Immature natural killer cell (primary cell): ENCODE data around the gene LARP4. TPM values are rescaled to one million over a fixed set of nuclear protein-coding genes. Genes with fewer than 3 reads are reported as not detected.
"Not testable (repeated sequence)": the region's sequence is repeated elsewhere in the genome, so short reads cannot be mapped to it uniquely, and the experiment has no call there.

Experiments
- DNase-seq, 3 donors: peaks; one replicate each; pipeline ENCODE4 v3.0.0; 2022; ENCODE audit warnings: mixed read lengths in 1 of 3
- H3K27ac Mint-ChIP-seq, 6 donors: one replicate each; pipeline ENCODE4 v1.8.0; 2020; ENCODE audit warnings: mixed read lengths in 6 of 6, mild to moderate bottlenecking in 5 of 6, inconsistent platforms in 4 of 6, moderate library complexity in 3 of 6
- H3K27me3 Mint-ChIP-seq, 3 donors: one replicate each; pipeline ENCODE4 v1.8.0; 2020 to 2021; ENCODE audit warnings: low read depth in 3 of 3, mild to moderate bottlenecking in 3 of 3, mixed read lengths in 3 of 3, moderate library complexity in 3 of 3, inconsistent platforms in 1 of 3
- H3K36me3 Mint-ChIP-seq, 3 donors: one replicate each; pipeline ENCODE4 v1.8.0; 2020; ENCODE audit warnings: mixed read lengths in 3 of 3, inconsistent platforms in 2 of 3, mild to moderate bottlenecking in 2 of 3
- H3K4me1 Mint-ChIP-seq, 2 donors: one replicate each; pipeline ENCODE4 v1.8.0; 2020; ENCODE audit warnings: inconsistent platforms in 2 of 2, mild to moderate bottlenecking in 2 of 2, mixed read lengths in 2 of 2, moderate library complexity in 1 of 2
- H3K4me3 Mint-ChIP-seq, 5 donors: one replicate each; pipeline ENCODE4 v1.8.0; 2020; ENCODE audit warnings: mild to moderate bottlenecking in 5 of 5, mixed read lengths in 5 of 5, inconsistent platforms in 3 of 5, moderate library complexity in 3 of 5
- H3K9me3 Mint-ChIP-seq, 6 donors: one replicate each; pipeline ENCODE4 v1.8.0; 2020; ENCODE audit warnings: mild to moderate bottlenecking in 6 of 6, mixed read lengths in 6 of 6, inconsistent platforms in 4 of 6, moderate library complexity in 3 of 6
- polyA plus RNA-seq, 3 donors: library from polyadenylated mRNA; unstranded; fragments of 300-500 nt; fragmentation: Illumina TruSeq; gene quantifications; one replicate each; pipeline ENCODE4 v1.2.3, GENCODE V29; 2021

The LARP4 gene
- polyA plus RNA-seq, 3 donors from 2014 or later = 11.2 to 18.2 (median 11.2) TPM

GRCh38 chr12:50415899-50416479 is 15.3 kb downstream of the LARP4 start:
- Mint-ChIP-seq H3K36me3 (no peaks in the 10 kb centered on the region), H3K27me3 (peaks cover 0 to 4% (median 0%) of the 10 kb centered on the region in 3 donors), H3K27ac (peak overlapping the region in 1 of 6 donors; percentile 25), H3K4me1 (peaks cover 20 to 45% of the 10 kb centered on the region in 2 donors), H3K4me3 (no peak overlapping the region), H3K9me3 (no peaks in the 10 kb centered on the region)
- DNase-seq = no peak

DNA sequence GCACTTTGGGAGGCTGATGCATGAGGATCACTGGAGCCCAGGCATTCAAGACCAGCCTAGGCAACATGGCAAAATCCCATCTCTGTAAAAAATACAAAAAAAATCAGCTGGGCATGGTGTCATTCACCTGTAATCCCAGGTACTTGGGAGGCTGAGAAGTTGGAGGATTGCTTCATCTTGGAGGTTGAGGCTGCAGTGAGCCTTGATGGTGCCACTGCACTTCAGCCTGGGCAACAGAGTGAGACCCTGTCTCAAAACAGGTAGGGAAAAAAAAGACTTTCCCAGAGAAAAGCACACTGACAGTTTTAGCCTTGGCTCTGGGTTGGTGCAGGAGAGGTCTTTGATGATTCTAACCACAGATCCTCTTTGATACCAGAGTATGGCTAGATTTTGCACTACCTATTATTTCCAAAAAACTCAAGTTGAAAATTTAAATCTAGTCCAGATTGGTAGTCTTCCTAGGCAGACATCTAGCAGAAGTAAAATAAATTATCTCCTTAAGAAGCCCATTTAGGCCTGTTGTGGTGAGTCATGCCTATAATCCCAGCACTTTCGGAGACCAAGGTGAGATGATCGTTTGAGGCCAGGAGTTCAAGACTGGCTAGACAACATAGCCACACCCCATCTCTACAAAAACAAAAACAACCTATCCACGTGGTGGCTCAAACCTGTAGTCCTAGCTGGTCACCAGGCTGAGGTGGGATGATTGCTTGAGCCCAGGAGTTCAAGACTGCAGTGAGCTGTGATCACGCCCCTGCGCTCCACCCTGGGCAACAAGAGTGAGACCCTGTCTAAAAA is 18.6 kb downstream of the LARP4 start:
- Mint-ChIP-seq H3K9me3 (no peaks in the 10 kb centered on the region), H3K36me3 (no peaks in the 10 kb centered on the region), H3K4me3 (no peak overlapping the region), H3K4me1 (peaks cover 19 to 33% of the 10 kb centered on the region in 2 donors), H3K27ac (no peak overlapping the region), H3K27me3 (peaks cover 0 to 3% (median 0%) of the 10 kb centered on the region in 3 donors)
- no peak for DNase-seq

DNA sequence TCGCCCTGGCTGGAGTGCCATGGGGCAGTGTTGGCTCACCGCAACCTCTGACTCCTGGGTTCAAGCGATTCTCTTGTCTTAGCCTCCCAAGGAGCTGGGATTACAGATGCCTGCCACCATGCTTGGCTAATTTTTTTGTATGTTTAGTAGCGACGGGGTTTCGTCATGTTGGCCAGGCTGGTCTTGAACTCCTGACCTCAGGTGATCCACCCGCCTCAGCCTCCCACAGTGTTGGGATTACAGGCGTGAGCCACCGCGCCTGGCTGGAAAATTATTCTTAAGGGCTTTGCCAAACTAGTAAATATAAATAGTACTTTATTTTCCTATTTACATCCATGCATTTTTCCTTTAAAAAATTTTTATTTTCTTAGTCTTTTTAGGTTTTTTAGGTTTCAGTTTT is 22.2 kb downstream of the LARP4 start:
- not testable (repeated sequence) for H3K36me3 Mint-ChIP-seq

GRCh38 chr12:50423342-50423741 is 22.7 kb downstream of the LARP4 start:
- not testable (repeated sequence) for H3K9me3 Mint-ChIP-seq, H3K27me3 Mint-ChIP-seq

More for the DNA sequence above, 22.2 kb downstream of the LARP4 start:
- not testable (repeated sequence) for H3K9me3 Mint-ChIP-seq, H3K4me3 Mint-ChIP-seq, H3K27me3 Mint-ChIP-seq, DNase-seq, H3K27ac Mint-ChIP-seq
- peaks cover 17 to 23% of the 10 kb centered on the region in 2 donors for H3K4me1 Mint-ChIP-seq

DNA sequence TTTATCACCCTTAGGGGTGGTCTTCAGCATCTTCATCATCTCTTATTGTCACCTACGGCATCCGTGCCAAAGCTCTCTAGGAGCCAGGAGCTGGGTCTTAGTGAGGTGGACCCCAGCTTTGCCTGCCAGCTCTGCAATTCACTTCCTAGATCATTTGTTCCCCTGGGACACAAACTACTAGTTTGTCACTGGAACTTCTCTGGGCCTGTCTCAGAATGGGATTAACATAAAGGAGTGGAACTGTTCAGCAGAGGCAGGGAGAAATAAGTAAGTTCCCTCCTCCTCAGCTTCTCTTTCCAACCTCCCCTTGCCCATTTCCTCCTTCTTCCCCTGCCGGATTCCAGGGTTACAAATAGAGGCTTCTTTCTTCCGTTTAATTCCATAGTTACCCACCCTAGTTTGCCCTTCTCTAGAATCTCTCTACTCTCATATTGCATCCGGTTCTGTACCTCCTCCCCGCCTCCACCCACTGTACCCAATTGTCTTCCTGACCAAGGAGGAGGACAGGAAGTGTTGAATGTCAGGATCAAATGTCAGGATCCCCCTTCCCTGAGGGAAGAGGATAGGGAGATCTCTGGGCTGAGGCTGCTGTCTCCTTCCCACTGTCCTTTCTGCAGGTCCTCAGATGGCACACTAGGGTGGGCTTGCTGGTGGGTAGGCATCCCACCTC is 25.0 kb downstream of the LARP4 start:
- no peaks in the 10 kb centered on the region for H3K9me3 Mint-ChIP-seq
- H3K27me3 Mint-ChIP-seq = no peaks in the 10 kb centered on the region
- no peak for DNase-seq
- peaks cover 6 to 8% (median 8%) of the 10 kb centered on the region in 3 donors for H3K36me3 Mint-ChIP-seq
- no peak overlapping the region for H3K4me3 Mint-ChIP-seq
- peak overlapping the region in 2 of 6 donors; percentile 40 to 67 for H3K27ac Mint-ChIP-seq
- H3K4me1 Mint-ChIP-seq = peaks cover 12 to 15% of the 10 kb centered on the region in 2 donors

More at GRCh38 chr12:50423342-50423741, 22.7 kb downstream of the LARP4 start:
- DNase-seq, H3K36me3 Mint-ChIP-seq, H3K4me3 Mint-ChIP-seq, H3K27ac Mint-ChIP-seq: not testable (repeated sequence)
- H3K4me1 Mint-ChIP-seq = peaks cover 17 to 23% of the 10 kb centered on the region in 2 donors

GRCh38 chr12:50431656-50432055 is 31.0 kb downstream of the LARP4 start:
- not testable (repeated sequence) for H3K4me3 Mint-ChIP-seq, H3K27ac Mint-ChIP-seq, H3K4me1 Mint-ChIP-seq, H3K27me3 Mint-ChIP-seq, DNase-seq, H3K9me3 Mint-ChIP-seq
- peaks cover 9 to 40% (median 26%) of the 10 kb centered on the region in 3 donors for H3K36me3 Mint-ChIP-seq

DNA sequence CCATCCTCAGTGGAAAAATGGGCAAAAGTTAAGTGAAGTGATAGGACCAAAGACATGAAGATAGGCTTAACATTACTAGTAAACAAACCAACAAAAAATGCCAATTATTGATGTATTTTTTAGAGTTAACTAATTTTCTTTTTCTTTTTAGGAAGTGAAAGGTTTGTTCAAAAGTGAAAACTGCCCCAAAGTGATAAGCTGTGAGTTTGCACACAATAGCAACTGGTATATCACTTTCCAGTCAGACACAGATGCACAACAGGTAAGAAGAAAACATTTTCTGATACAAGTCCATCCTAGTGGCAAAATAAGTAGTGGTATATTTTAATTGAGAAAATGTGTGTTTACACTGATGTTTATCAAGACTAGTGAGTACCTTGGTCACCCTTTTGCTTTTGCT is 39.6 kb downstream of the LARP4 start:
- H3K4me1 Mint-ChIP-seq = no peaks in the 10 kb centered on the region

DNA sequence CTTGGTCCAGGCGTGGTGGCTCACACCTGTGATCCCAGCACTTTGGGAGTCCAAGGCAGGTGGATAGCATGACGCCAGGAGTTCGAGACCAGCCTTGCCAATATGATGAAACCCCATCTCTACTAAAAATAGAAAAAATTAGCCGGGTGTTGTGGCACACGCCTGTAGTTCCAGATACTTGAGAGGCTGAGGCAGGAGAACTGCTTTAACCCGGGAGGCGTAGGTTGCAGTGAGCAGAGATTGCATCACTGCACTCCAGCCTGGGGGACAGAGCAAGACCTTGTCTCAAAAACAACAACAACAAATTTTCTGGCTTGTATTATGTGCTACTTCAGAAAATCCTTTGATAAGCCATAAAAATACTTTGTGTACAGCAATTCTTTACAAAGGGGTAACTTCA is 41.1 kb downstream of the LARP4 start:
- DNase-seq = no peak
- H3K4me3 Mint-ChIP-seq = no peak overlapping the region
- H3K4me1 Mint-ChIP-seq = no peaks in the 10 kb centered on the region
- H3K27me3 Mint-ChIP-seq = peaks cover 0 to 2% (median 0%) of the 10 kb centered on the region in 3 donors
- H3K27ac Mint-ChIP-seq = no peak overlapping the region
- peaks cover 20 to 39% (median 24%) of the 10 kb centered on the region in 3 donors for H3K36me3 Mint-ChIP-seq
- no peaks in the 10 kb centered on the region for H3K9me3 Mint-ChIP-seq

More for the DNA sequence above, 39.6 kb downstream of the LARP4 start:
- H3K4me3 Mint-ChIP-seq = no peak overlapping the region
- no peak for DNase-seq
- H3K36me3 Mint-ChIP-seq = peaks cover 21 to 50% (median 31%) of the 10 kb centered on the region in 3 donors
- no peaks in the 10 kb centered on the region for H3K9me3 Mint-ChIP-seq
- no peaks in the 10 kb centered on the region for H3K27me3 Mint-ChIP-seq
- no peak overlapping the region for H3K27ac Mint-ChIP-seq

GRCh38 chr12:50442178-50442908 is 41.7 kb downstream of the LARP4 start:
- H3K4me1 Mint-ChIP-seq = no peaks in the 10 kb centered on the region
- H3K4me3 Mint-ChIP-seq = no peak overlapping the region
- DNase-seq = no peak
- H3K27me3 Mint-ChIP-seq = peaks cover 0 to 2% (median 0%) of the 10 kb centered on the region in 3 donors
- no peaks in the 10 kb centered on the region for H3K9me3 Mint-ChIP-seq
- H3K27ac Mint-ChIP-seq = peak overlapping the region in 2 of 6 donors; percentile 58 to 70
- H3K36me3 Mint-ChIP-seq = peaks cover 18 to 36% (median 25%) of the 10 kb centered on the region in 3 donors

DNA sequence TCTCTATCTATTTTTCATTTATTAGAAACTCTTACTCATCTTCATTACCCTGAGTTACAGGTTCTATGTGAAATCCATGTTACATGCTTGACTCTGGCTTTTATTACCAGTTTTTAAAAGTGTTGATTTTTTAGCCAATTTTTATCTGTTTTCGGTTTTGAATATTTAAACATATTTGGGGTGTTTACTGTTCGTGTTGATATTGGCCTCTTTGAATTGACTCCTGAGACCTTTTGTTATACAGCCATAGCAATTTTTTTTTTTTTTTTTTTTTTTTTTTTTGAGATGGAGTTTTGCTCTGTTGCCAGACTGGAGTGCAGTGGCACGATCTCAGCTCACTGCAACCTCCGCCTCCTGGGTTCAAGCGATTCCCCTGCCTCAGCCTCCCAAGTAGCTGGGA is 49.0 kb downstream of the LARP4 start:
- peaks cover 8 to 19% (median 18%) of the 10 kb centered on the region in 3 donors for H3K36me3 Mint-ChIP-seq
- not testable (repeated sequence) for H3K4me3 Mint-ChIP-seq, H3K27ac Mint-ChIP-seq, H3K9me3 Mint-ChIP-seq, H3K27me3 Mint-ChIP-seq, H3K4me1 Mint-ChIP-seq, DNase-seq

- peaks cover 0 to 4% (median 2%) of the 10 kb centered on the region in 3 donors for H3K27me3 Mint-ChIP-seq
- peaks cover 0 to 5% of the 10 kb centered on the region in 2 donors for H3K4me1 Mint-ChIP-seq
- H3K4me3 Mint-ChIP-seq = no peak overlapping the region
- H3K36me3 Mint-ChIP-seq = peaks cover 4 to 26% (median 14%) of the 10 kb centered on the region in 3 donors
- H3K9me3 Mint-ChIP-seq = no peaks in the 10 kb centered on the region
- no peak overlapping the region for H3K27ac Mint-ChIP-seq
- no peak for DNase-seq
Measured at GRCh38 chr12:50452795-50453194, 52.1 kb downstream of the LARP4 start.

DNA sequence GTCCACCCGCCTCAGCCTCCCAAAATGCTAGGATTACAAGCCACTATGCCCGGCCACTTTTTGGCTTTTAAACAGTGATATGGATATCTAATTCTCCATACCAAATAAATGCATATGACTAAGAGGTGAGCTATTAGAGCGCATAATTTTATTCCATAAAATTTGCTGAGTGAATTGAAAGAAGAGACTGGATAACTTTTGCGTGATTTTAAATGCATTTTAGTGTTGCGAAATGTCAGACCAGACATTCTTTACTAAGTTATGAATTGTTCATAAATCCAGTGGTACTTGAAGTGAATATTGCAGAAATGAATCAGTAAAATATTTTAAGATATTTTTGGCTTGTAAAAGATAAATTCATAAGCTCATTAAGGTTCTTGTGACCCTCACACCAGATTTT is 53.2 kb downstream of the LARP4 start:
- Mint-ChIP-seq H3K27me3 (peaks cover 0 to 4% (median 2%) of the 10 kb centered on the region in 3 donors), H3K27ac (no peak overlapping the region), H3K4me1 (peaks cover 0 to 5% of the 10 kb centered on the region in 2 donors), H3K4me3 (no peak overlapping the region), H3K9me3 (no peaks in the 10 kb centered on the region), H3K36me3 (peaks cover 0 to 20% (median 11%) of the 10 kb centered on the region in 3 donors)
- DNase-seq = no peak

GRCh38 chr12:50458606-50459005 is 57.9 kb downstream of the LARP4 start:
- no peak overlapping the region for H3K4me3 Mint-ChIP-seq
- no peaks in the 10 kb centered on the region for H3K27me3 Mint-ChIP-seq
- no peak overlapping the region for H3K27ac Mint-ChIP-seq
- H3K4me1 Mint-ChIP-seq = no peaks in the 10 kb centered on the region
- DNase-seq = no peak
- H3K36me3 Mint-ChIP-seq = peaks cover 3 to 23% (median 10%) of the 10 kb centered on the region in 3 donors
- H3K9me3 Mint-ChIP-seq = no peaks in the 10 kb centered on the region
